Measurements from ENCODE around the gene ATP2C1. TPM values are rescaled to one million over a fixed set of nuclear protein-coding genes. Genes with fewer than 3 reads are reported as not detected.

ATP2C1 gene
- total RNA-seq, 1 donor from 2014 or later = 142 TPM

DNA sequence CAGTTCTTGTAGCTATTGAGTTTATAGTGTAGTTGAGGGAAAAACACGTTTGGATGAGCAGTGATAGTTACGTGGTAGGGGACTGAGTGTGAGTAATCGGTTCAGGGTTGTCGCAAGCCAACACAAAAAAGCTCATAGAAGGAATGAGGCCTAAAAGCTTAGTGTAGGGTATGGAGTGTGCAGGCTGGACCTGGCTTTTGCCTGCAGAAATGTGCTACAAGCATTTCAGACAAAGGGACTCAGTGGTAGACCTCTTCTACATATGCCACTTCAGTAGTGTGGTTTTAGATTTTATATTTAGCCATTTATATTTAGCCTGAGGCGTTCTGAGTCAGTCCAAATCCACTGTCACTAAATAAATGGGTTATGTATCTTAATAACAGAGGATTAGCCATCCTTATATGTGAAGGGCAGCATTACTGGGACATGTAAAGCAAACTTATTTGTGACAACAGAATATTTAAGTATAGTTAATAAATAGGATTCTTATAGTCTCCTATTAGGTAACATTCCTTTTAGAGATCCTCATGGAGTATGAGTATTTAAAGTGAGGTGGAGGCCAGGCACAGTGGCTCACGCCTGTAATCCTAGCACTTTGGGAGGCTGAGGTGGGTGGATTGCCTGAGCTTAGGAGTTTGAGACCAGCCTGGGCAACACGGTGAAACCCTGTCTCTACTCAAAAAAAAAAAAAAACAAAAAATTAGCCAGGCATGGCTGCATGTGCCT is 21.8 kb downstream of the ATP2C1 start:
- TF ChIP-seq, protein P1, sequence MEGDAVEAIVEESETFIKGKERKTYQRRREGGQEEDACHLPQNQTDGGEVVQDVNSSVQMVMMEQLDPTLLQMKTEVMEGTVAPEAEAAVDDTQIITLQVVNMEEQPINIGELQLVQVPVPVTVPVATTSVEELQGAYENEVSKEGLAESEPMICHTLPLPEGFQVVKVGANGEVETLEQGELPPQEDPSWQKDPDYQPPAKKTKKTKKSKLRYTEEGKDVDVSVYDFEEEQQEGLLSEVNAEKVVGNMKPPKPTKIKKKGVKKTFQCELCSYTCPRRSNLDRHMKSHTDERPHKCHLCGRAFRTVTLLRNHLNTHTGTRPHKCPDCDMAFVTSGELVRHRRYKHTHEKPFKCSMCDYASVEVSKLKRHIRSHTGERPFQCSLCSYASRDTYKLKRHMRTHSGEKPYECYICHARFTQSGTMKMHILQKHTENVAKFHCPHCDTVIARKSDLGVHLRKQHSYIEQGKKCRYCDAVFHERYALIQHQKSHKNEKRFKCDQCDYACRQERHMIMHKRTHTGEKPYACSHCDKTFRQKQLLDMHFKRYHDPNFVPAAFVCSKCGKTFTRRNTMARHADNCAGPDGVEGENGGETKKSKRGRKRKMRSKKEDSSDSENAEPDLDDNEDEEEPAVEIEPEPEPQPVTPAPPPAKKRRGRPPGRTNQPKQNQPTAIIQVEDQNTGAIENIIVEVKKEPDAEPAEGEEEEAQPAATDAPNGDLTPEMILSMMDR (IDR thresholded peaks at IDR 0.05) = no peak
- ATAC-seq = no peak
- H3K27ac ChIP-seq = no peak overlapping the region

DNA sequence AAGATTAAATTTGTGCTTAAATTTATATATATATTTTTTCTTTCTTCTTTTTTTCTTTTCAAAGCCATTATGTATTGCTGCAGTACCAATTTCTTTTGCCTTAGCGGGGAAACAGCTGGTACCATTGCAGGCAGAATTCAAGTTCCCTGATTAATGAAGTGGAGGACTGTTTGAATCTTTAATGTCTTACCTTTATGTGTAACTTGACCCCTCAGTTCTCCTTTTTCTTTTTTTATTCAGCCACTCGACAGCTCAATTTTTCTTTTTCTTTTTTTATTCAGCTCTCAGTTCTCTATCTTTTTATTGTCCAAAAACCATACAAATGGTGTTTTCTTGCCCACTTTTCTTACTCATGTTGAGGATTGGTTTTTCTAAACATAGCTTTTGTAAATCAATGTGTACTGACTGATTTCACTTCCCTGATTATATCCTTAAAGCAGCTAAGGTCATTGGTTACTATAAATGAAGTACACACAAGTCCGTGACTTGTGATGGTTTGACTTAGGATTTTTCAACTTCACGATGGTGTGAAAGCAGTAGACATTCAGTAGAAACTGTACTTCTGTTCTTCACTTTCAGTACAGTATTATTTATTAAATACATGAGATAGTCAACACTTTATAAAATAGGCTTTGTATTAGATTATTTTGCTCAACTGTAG is 22.8 kb downstream of the ATP2C1 start:
- TF ChIP-seq, protein P1 (IDR thresholded peaks at IDR 0.05) = no peak
- intact Hi-C loops (cut with DNase I) = no loop called here

More for the DNA sequence above, 21.8 kb downstream of the ATP2C1 start:
- Histone ChIP-seq H3K36me3 (no peaks in the 10 kb centered on the region), H3K4me3 (no peak overlapping the region), H3K27me3 (no peaks in the 10 kb centered on the region), H3K9me3 (no peaks in the 10 kb centered on the region), H3K4me1 (no peaks in the 10 kb centered on the region)
- intact Hi-C loops (cut with DNase I) = no loop called here
- DNase-seq = no peak

DNA sequence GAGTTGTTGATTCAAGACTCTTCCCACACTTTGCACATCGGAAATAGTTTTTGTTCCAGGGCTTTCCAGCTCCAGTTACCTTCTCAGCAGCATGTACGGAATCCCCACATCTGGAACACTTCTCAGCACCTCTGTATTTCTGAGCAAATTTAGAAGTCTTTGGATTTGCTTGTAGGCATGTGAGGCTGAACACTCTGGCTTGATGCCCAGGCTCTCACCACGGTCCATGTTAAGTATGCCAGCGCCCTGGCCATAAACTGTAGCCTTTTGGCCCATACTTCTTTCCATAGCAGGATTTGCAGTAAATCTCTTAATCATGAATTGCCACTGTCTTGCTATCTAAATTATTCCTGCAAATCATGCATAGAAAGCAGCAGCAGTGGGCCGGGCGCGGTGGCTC is 24.4 kb downstream of the ATP2C1 start:
- TF ChIP-seq, protein P1 (IDR thresholded peaks at IDR 0.05) = no peak
- no peak overlapping the region for H3K27ac ChIP-seq
- H3K36me3 ChIP-seq = no peaks in the 10 kb centered on the region
- no peak for ATAC-seq
- intact Hi-C loops (cut with DNase I) = no loop called here
- no peak overlapping the region for H3K4me3 ChIP-seq
- no peaks in the 10 kb centered on the region for H3K27me3 ChIP-seq
- H3K4me1 ChIP-seq = no peaks in the 10 kb centered on the region
- DNase-seq = no peak
- H3K9me3 ChIP-seq = no peaks in the 10 kb centered on the region

More for the DNA sequence above, 22.8 kb downstream of the ATP2C1 start:
- Histone ChIP-seq H3K27me3 (no peaks in the 10 kb centered on the region), H3K27ac (no peak overlapping the region), H3K4me1 (no peaks in the 10 kb centered on the region), H3K9me3 (no peaks in the 10 kb centered on the region), H3K36me3 (no peaks in the 10 kb centered on the region), H3K4me3 (no peak overlapping the region)
- no peak for ATAC-seq
- DNase-seq = no peak

GRCh38 chr3:130925628-130926027 is 31.7 kb downstream of the ATP2C1 start:
- DNase-seq (no peak), ATAC-seq (no peak)
- Histone ChIP-seq H3K4me3 (no peak overlapping the region), H3K9me3 (no peaks in the 10 kb centered on the region), H3K27me3 (no peaks in the 10 kb centered on the region), H3K27ac (no peak overlapping the region), H3K4me1 (no peaks in the 10 kb centered on the region), H3K36me3 (no peaks in the 10 kb centered on the region)
- TF ChIP-seq, protein P1 (IDR thresholded peaks at IDR 0.05) = no peak
- intact Hi-C loops (cut with DNase I) = no loop called here

DNA sequence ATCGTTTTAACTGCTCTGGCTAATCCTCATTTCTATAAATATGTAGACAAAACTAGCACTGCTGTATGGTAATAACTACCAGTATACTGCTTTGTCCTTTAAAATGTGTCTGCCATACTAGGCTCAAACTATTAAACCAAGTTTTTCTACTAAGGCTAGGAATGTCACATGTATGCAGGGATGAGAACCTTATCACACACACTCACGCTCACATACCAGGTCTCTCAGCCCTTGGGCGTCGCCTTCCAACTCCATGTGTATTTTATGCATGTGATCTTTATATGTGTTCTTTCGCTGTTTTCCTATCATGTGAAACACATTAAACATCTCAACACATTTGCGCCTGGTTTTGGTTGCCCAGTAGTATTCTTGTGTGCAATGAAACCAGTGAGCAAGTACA is 32.6 kb downstream of the ATP2C1 start:
- H3K4me3 ChIP-seq = no peak overlapping the region
- no peak overlapping the region for H3K27ac ChIP-seq
- H3K36me3 ChIP-seq = no peaks in the 10 kb centered on the region
- DNase-seq = no peak
- no peaks in the 10 kb centered on the region for H3K27me3 ChIP-seq
- H3K4me1 ChIP-seq = no peaks in the 10 kb centered on the region
- ATAC-seq = no peak
- TF ChIP-seq, protein P1 (IDR thresholded peaks at IDR 0.05) = no peak
- H3K9me3 ChIP-seq = no peaks in the 10 kb centered on the region
- intact Hi-C loops (cut with DNase I) = no loop called here
